ENCODE measurements around the gene ESR1. TPM values are rescaled to one million over a fixed set of nuclear protein-coding genes. Genes with fewer than 3 reads are reported as not detected.

ESR1 gene
- total and polyA plus RNA-seq, 2 donors from 2014 or later, result 1.1 to 5.2 TPM

- no peak overlapping the region for H3K27ac ChIP-seq (ENCODE audit: low read depth in 2 of 2, low read length in 2 of 2)
- FAIRE-seq, result no peak
Measured at GRCh38 chr6:151837223-151837622, 29.7 kb downstream of the ESR1 start.

GRCh38 chr6:151842816-151843215, 35.3 kb downstream of the ESR1 start:
- no peak for DNase-seq
- H3K36me3 ChIP-seq (ENCODE audit: control insufficient read depth in 2 of 3, insufficient read depth in 3 of 3, low read length in 3 of 3), result no peaks in the 10 kb centered on the region
- no peak overlapping the region for H3K4me3 ChIP-seq (ENCODE audit: low read length in 3 of 3)
- no peaks in the 10 kb centered on the region for H3K4me1 ChIP-seq (ENCODE audit: control insufficient read depth in 2 of 3, insufficient read depth in 2 of 3, low read depth in 1 of 3, low read length in 3 of 3)
- no peak overlapping the region for H3K27ac ChIP-seq (ENCODE audit: low read depth in 2 of 2, low read length in 2 of 2)
- no peak overlapping the region for H3K9ac ChIP-seq (ENCODE audit: low read length in 3 of 3)
- H3K27me3 ChIP-seq (ENCODE audit: control insufficient read depth, insufficient read depth, low read length), result no peaks in the 10 kb centered on the region
- TF ChIP-seq CTCF (IDR thresholded peaks at IDR 0.05; ENCODE audit: borderline replicate concordance, extremely low read depth, insufficient read depth), result no peak
- intact Hi-C loops (cut with DNase I), result no loop called here
- FAIRE-seq, result no peak
- H3K9me3 ChIP-seq (ENCODE audit: control insufficient read depth in 2 of 3, insufficient read depth in 1 of 3, low read length in 3 of 3), result no peaks in the 10 kb centered on the region

More at GRCh38 chr6:151837223-151837622, 29.7 kb downstream of the ESR1 start:
- Histone ChIP-seq H3K9me3 (ENCODE audit: control insufficient read depth in 2 of 3, insufficient read depth in 1 of 3, low read length in 3 of 3) (no peaks in the 10 kb centered on the region), H3K9ac (ENCODE audit: low read length in 3 of 3) (no peak overlapping the region), H3K4me1 (ENCODE audit: control insufficient read depth in 2 of 3, insufficient read depth in 2 of 3, low read depth in 1 of 3, low read length in 3 of 3) (no peaks in the 10 kb centered on the region), H3K4me3 (ENCODE audit: low read length in 3 of 3) (no peak overlapping the region), H3K27me3 (ENCODE audit: control insufficient read depth, insufficient read depth, low read length) (no peaks in the 10 kb centered on the region), H3K36me3 (ENCODE audit: control insufficient read depth in 2 of 3, insufficient read depth in 3 of 3, low read length in 3 of 3) (no peaks in the 10 kb centered on the region)
- DNase-seq, result no peak
- intact Hi-C loops (cut with DNase I), result no loop called here
- TF ChIP-seq CTCF (IDR thresholded peaks at IDR 0.05; ENCODE audit: borderline replicate concordance, extremely low read depth, insufficient read depth), result no peak

GRCh38 chr6:151847064-151847463, 39.6 kb downstream of the ESR1 start:
- Histone ChIP-seq H3K4me1 (ENCODE audit: control insufficient read depth in 2 of 3, insufficient read depth in 2 of 3, low read depth in 1 of 3, low read length in 3 of 3) (no peaks in the 10 kb centered on the region), H3K36me3 (ENCODE audit: control insufficient read depth in 2 of 3, insufficient read depth in 3 of 3, low read length in 3 of 3) (no peaks in the 10 kb centered on the region), H3K9me3 (ENCODE audit: control insufficient read depth in 2 of 3, insufficient read depth in 1 of 3, low read length in 3 of 3) (no peaks in the 10 kb centered on the region), H3K27me3 (ENCODE audit: control insufficient read depth, insufficient read depth, low read length) (no peaks in the 10 kb centered on the region), H3K9ac (ENCODE audit: low read length in 3 of 3) (no peak overlapping the region), H3K4me3 (ENCODE audit: low read length in 3 of 3) (no peak overlapping the region), H3K27ac (ENCODE audit: low read depth in 2 of 2, low read length in 2 of 2) (no peak overlapping the region)
- DNase-seq (peak in 4 of 5 donors; percentile 48 to 75 (median 61)), FAIRE-seq (no peak)
- no peak for TF ChIP-seq CTCF (IDR thresholded peaks at IDR 0.05; ENCODE audit: borderline replicate concordance, extremely low read depth, insufficient read depth)
- intact Hi-C loops (cut with DNase I), result no loop called here

GRCh38 chr6:151850479-151851003, 43.1 kb downstream of the ESR1 start:
- intact Hi-C loops (cut with DNase I), result no loop called here
- FAIRE-seq, result no peak
- Histone ChIP-seq H3K36me3 (ENCODE audit: control insufficient read depth in 2 of 3, insufficient read depth in 3 of 3, low read length in 3 of 3) (no peaks in the 10 kb centered on the region), H3K4me3 (ENCODE audit: low read length in 3 of 3) (no peak overlapping the region), H3K9ac (ENCODE audit: low read length in 3 of 3) (no peak overlapping the region), H3K4me1 (ENCODE audit: control insufficient read depth in 2 of 3, insufficient read depth in 2 of 3, low read depth in 1 of 3, low read length in 3 of 3) (no peaks in the 10 kb centered on the region), H3K9me3 (ENCODE audit: control insufficient read depth in 2 of 3, insufficient read depth in 1 of 3, low read length in 3 of 3) (no peaks in the 10 kb centered on the region), H3K27ac (ENCODE audit: low read depth in 2 of 2, low read length in 2 of 2) (no peak overlapping the region), H3K27me3 (ENCODE audit: control insufficient read depth, insufficient read depth, low read length) (no peaks in the 10 kb centered on the region)
- no peak for TF ChIP-seq CTCF (IDR thresholded peaks at IDR 0.05; ENCODE audit: borderline replicate concordance, extremely low read depth, insufficient read depth)
- DNase-seq, result no peak

Data from kidney (tissue), 14 donors.